ENCODE results near the gene GGA1.
"Not testable (repeated sequence)": the region's sequence is repeated elsewhere in the genome, so short reads cannot be mapped to it uniquely, and the experiment has no call there.

Gene GGA1

DNA sequence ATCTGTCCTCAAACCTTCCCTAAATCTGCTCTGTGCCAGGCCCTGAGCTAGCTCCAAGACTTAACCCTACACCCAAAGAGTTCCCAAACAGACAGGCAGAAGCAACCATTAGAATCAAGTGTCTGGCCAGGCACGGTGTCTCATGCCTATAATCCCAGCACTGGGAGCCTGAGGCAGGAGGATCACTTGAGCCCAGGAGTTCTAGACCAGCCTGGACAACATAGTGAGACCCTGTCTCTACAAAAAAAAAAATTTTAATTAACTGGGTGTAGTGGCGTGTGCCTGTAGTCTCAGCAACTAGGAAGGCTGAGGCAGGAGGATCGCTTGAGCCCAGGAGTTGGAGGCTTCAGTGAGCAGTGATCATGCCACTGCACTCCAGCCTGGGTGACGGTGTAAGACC, 47.9 kb downstream of the GGA1 start:
- DNase-seq, result not testable (repeated sequence)

DNA sequence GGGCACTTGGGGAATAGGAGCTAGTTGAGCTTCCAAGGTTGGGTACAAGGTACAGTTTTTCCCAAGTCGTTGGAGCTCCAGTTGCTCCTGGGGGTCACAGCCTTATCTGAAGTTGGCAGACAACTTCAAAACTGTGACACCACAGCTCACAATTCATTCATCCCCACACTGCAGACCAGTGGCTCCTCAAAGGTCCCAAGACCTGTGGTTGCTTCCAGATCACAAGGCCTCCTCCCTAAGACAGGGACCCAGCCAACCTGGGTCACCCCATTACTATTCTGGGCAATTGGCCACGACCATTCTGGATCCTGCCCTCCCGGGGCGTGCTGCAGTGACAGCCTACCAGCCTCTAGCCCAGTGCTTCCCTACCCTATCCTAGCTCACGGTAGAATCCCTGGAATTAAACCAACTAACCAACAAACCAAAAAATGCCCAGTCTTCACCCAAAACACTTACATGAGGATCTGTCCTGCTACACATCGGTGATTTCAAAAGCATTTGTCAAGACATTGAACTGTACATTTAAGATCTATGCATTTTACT, 49.0 kb downstream of the GGA1 start:
- DNase-seq, result no peak

DNA sequence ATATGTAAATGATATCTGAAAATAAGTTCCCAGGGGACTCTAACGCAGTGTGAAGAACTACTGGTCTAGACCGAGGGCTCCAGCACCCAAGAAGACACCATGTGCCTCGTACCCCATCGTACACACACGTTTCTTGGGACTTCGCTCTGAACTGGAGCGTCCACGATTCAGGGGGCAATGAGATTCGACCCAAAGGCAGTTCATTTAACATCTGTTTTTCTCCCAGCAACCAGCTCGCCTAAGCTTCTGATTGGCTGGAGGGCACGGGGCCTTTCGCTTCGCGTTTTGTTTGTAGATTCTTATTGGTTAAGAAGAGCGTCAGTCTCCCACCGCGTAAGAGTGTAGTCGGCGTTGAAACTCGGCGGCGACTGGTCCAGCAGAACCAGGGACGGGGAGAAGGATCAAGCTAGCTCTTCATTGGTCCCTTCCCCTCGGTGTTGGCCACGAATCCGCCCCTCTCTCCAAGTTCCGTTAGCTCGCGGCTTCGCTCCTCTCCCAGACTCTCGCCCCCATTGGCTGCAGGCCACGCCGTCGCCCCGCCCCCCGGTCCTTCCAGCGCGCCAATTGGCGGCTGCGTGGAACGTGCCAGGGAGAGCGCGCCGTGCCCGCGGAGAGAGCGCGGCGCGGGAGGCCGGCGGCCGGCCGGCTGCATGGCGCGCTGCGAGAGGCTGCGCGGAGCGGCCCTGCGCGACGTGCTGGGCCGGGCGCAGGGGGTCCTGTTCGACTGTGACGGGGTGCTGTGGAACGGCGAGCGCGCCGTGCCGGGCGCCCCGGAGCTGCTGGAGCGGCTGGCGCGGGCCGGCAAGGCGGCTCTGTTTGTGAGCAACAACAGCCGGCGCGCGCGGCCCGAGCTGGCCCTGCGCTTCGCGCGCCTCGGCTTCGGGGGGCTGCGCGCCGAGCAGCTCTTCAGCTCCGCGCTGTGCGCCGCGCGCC, 49.8 kb downstream of the GGA1 start, which contains the start of gene PDXP:
PDXP (plus strand) TSS at position 591 of the 933 bp plus-strand sequence; CDS start at position 651, 60 bp downstream.
- peak; percentile 99 for DNase-seq

DNA sequence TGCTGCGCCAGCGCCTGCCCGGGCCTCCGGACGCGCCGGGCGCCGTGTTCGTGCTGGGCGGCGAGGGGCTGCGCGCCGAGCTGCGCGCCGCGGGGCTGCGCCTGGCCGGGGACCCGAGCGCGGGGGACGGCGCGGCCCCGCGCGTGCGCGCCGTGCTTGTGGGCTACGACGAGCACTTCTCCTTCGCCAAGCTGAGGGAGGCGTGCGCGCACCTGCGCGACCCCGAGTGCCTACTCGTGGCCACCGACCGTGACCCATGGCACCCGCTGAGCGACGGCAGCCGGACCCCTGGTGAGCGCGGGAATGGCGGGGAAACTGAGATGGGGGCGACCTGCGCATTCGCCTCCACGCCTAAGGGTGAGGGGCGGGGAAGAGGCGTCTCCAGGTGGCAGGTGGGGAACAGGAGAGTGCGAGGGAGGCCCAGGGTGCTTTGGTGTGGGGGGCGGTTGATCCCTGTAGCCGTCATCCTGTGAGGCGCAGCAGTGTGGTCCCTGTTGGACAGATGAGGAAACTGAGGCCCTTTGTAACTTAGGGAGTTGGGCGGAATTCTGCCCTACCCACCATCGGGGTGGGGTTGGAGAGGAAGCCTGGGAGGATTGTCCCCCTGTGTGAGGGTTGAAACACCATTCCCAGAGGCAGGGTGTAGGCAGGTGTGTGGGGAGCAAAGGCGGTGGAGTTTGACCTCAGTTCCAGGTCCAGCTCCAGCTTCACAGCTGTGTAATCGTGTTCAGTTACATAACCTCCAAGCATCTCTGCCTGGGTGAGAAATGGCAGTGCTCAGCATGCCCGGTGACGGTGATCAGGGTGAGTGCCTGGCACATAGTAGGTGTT, 50.6 kb downstream of the GGA1 start:
- DNase-seq, result peak in 1 of 2 donors; percentile 32

DNA sequence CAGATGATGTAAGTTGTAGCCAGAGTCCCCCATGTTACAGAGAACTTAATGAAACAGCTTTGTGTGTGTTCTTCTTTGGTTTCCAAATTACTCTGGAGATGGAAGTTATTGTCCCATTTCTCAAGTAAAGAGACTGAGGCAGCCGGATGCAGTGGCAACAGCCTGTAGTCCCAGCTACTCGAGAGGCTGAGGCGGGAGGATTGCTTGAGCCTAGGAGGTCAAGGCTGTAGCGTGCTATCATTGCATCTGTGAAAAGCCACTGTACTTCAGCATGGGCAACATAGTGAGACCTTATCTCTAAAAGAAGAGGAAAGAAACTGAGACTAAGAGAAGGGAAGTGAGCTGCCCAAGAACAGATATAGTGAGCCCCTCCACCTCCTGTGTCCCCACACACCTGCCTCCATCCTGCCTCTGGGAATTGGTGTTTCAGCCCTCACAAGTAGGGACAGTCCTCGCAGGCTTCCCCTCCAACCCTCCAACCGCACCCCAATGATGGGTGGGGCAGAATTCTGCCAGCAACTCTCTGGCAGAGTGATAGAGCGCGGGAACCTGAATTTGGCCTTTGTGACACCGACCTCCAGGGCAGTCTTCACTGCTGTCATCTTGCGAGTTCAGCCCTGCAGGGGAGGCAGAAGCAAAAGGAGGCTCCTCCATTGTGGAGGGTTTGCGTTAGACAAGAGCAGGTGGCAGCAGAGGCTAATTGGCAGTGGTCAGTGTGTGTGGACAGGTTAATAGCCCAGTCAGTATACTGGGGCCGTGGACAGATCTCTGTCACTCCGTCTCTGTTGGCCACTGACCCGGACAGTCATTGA, 51.5 kb downstream of the GGA1 start:
- no peak for DNase-seq

DNA sequence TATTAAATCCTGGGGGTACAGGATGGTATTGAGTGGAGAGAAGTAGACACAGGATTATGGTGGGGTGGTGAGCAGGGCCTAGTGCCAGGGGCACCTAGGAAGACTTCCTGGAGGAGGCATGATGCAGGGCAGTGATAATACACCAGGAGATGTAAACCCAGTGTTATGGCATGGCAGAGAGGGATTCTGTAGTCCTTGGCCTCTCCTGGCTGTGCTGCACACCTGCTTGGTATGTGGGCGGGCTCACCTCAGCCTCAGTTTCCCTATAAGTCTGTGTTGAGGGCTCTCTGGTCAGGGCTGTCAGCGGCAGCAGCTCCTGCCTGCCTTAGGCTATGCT, 52.0 kb downstream of the GGA1 start:
- DNase-seq, result no peak

DNA sequence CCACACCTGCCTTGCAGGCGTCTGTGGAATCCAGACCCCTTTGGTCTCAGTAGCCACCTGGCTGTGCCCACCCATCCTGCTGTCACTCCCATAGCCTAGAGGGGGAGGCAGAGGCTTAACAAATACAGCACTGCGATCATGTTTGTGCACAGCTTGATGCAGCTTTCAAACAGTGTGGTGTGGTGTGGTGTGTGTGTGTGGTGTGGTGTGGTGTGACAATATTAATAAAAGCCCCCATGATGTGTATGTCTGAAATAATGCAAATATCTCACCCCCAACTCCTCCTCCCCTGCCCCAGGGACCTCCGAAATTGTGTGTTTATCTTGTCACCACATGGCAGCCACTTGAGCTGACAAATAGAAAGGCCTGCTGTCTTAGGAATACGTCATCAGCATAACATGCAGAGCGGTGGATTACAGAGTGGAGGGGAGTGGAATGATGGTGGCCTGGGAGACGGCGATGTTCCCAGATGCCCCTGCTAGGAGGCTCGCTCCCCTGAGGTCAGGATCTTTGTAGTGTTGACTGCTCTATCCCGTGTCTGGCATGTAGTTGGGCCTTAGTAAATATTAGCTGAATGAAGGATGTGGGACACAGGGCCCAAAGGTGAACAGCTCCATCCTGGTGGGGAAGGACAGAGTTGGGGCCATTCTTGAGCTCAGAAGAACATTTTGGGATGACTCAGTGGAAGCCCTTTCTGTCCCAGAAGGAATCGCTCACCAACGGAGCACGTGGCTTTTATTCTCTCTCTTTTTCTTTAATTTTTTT, 52.7 kb downstream of the GGA1 start:
- DNase-seq, result peak; percentile 34 to 50

DNA sequence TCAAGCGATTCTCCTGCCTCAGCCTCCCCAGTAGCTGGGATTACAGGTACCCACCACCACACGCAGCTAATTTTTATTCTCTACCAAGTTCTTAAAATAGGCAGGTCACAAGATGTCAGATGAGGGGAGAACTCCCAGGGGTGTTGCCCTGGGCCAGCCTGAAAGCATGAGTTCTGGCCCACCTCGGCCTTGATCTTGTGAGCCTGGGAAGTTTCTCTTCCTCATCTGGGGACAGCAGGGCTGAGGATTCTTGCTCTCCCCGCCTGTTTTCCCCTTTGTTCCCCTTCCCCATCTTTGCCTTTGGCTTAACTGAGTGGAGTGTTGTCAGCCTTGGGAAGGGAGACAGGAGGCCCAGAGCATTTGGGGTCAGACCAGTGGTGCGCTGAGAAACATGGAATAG, 53.4 kb downstream of the GGA1 start:
- no peak for DNase-seq

DNA sequence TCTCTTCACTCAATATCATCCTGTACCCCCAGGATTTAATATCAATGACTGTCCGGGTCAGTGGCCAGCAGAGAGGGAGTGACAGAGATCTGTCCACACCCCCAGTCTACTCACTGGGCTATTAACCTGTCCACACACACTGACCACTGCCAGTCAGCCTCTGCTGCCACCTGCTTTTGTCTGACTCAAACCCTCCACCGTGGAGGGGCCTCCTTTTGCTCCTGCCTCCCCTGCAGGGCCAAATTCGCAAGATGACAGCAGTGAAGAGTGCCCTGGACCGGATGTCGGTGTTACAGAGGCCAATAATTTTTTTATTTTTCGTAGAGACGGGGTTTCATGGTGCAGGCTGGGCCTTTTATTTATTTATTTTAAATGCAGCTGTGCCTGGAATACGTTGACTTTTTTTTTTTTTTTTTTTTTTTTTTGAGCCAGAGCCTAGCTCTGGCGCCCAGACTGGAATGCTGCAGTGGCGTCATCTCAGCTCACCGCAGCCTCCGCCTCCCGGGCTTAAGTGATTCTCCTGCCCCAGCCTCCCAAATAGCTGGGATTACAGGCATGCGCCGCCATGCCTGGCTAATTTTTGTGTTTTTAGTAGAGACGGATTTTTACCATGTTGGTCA, 55.0 kb downstream of the GGA1 start:
- DNase-seq, result no peak

DNA sequence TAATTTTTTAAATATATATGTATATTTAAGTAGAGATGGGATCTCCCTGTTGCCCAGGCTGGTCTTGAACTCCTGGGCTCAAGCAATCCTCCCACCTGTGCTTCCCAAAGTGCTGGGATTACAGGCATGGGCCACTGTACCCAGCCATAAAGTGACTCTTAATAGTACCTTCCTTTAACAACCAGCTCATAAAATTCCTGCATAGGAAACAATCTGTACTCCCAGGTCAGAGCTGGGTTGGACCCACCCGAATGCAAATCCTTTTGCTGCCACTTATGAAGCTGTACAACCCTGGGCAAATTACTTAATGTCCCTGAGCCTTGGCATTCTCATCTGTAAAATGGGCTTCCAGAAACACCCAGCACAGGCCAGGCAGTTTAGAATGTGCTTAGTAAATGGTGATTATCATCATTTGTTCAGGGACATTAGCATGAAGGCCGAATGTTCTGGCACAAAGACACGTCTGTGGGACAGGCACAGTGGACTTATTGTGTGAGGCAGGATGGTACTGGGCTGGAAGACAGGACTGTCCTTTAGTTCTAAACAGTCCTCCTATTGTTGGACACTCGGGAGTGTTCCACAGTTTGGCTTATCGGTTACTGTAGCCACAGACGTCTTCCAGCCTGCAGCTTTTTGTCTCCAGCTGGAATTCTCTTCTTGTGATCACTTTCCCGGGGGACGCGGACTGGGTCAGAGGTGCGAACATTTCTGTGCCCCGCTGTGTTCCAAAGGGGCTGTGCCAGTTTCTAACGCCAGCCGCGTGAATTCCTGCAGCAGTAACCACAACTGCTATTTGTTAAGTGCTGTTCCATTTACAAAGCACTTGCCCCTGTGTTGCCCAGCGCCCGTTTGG, 55.8 kb downstream of the GGA1 start:
- DNase-seq, result no peak

DNA sequence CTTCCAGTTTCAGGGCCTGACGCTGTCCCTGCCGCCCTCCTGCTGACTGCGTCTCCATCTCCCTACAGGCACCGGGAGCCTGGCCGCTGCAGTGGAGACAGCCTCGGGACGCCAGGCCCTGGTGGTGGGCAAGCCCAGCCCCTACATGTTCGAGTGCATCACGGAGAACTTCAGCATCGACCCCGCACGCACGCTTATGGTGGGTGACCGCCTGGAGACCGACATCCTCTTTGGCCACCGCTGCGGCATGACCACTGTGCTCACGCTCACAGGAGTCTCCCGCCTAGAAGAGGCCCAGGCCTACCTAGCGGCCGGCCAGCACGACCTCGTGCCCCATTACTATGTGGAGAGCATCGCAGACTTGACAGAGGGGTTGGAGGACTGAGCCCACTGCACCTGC, 56.9 kb downstream of the GGA1 start:
- DNase-seq, result no peak

DNA sequence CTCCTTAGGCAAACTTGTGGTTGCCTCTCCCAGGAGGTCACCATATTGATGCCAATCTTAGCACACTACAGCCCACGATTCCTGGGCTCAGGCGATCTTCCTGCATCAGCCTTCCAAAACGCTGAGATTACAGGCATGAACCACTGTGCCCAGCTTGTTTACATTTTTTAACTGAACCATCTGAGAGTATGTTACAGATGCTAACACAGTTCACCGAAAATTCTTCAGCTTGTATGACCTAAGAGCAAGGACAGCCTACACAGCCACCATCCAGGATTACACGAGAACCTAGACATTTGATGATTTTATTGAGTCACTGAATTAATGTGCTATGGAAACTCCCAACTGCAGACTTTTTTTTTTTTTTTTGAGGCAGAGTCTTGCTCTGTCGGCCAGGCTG, 61.0 kb downstream of the GGA1 start:
- DNase-seq, result no peak

DNA sequence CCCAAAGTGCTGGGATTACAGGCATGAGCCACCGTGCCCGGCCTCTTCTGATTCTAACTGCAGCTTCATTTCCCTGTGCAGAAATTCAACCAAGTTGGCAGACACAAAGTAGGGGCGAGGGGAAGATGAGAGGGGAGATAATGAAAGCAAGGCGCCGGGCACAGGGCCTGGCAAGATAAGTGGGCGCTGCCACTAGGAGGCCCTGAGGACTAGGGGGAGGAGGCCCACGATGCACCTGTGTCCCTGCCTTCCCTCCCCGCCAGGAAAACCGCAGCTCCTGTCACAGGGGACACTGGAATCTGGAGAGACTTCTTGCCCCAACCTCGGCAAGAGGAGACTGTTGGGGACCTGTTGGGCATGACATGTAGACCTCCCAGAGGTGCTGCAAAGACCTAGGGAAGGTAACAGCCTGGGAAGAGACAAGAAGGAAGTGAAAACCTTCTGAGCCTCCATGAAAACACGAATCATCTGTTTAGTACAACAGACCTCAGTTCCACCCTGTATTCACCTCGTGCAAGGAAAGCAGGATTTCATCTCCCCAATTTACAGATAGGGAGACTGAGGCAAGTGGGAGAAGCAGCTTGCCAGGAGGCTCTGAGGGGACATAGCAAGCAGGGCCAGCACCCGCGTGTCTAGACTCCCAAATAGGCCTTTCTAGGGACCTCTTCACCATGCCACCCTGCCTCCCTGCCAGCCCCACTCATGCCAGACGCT, 63.7 kb downstream of the GGA1 start:
- peak; percentile 25 for DNase-seq

DNA sequence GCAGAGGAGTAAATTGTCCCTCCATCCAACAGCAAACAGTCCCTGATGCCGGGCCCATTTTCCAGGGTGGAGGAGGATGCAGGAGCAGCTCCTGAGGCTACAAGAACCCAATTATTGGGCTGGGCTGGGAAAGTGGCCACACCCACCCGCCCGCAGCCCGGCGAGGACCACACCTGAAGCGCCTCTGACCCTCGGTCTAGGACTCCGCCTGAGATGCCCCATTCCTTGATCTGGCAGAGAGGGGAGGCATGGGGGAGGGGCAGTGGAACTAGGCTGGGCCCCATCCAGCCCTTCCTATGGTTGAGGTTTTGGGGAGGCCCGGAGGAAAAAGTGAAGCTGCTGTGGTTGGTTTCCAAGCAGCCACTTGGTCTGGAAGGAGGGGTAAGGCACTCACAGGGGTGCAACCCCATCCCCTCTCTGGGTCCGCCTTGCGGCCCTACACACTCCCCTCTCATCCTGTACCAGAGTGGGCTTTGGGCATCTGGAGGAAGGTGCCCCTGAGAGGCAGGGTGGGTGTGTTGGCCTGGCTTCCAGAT, 64.4 kb downstream of the GGA1 start:
- no peak for DNase-seq

DNA sequence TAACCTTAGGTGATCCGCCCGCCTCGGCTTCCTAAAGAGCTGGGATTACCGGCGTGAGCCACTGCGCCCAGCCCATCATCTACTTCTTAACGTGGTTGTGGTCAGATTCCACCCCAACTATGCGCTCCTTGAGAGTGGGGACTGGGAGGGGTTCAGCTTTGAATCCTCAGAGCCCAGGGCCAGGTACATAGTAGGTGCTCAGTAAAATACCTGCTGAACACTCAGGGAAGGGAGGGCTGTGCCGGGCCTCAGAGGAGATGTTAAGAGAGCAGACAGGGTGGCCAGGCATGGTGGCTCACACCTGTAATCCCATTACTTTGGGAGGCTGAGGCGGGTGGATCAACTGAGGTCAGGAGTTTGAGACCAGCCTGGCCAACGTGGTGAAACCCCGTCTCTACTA, 65.6 kb downstream of the GGA1 start:
- DNase-seq, result no peak

DNA sequence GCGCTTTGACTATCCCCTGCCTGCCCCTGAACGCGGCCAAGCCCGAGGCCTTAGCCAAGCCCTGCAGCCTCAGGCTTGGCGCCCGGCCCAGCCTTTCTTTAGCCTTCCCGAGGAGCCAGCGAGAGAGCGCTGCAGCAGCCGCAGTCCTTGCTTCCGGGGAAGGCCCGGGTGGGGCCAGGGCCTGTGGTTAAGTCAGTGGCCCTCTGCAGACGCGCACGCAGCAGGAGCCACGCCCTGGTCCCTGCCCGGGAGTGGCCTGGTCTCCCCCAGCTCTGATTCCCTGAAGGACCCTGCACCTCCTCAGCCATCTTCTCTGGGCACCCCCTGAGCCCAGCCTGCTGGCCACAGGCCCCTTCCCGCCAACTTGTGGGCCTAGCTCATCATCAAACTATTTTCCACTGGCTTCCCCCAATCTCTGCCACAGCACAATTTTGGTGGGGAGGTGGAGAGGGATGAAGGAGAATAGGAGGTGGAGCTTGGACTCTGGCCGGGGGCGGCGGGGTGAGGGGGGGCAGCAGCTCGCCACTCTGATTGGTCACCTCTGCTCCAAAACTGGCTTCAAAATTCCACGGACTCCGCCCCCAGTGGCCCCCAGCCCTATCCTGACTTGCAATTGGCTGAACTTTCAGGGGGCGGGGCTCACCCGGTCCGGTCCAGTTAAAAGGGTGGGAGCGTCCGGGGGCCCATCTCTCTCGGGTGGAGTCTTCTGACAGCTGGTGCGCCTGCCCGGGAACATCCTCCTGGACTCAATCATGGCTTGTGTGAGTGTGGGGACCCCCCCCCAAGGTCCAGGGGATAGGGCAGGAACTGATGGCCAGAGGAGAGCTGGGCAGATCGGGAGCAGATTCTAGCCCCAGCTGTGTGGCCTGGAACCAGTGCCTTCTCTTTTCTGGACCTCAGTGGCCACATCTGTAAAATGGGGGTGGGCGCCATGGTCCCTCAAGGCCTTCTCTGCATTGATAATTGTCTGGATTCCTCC, 66.6 kb downstream of the GGA1 start, which contains the start of gene LGALS1:
LGALS1 (plus strand) TSS at position 686 of the 979 bp plus-strand sequence; CDS start at position 753, 67 bp downstream.
- peak; percentile 72 to 80 for DNase-seq

DNA sequence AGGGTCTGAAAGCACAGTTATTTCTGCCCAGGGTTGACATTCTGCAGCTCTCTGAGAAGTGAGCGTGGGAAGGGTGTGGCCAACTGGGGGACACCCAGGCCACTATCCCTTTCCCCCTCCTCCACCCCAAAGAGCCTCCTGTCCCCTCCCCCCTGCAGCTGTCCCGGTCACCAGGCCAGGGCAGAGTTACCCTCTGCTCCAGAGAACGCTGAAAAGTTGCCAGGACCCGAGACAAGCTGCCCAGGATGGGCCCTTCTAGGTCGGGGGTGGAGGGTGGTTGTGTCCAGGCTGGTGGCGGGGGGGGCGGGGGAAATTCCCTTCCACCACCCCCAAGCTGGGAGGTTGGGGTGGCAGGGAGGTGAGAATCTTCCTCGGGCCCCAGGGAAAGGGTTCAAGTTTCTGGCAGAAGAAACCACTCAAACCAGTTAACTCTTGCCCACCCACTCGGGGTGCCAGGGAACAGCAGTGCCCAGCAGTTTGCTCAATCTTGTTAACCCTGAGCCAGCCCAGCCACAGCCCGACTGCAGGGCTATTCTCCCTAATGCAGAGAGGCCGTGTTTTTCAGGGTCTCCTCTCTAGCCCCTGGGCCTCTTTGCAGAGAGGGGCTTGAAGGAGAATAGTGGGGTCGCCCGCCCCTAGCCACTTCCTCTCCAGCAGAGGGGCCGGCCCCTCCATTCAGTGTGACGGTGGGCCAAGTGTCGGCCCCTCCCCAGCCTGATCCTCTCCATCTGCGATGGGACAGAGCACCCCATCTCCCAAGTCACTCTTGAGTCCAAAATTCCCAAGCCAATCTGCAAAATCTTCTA, 67.5 kb downstream of the GGA1 start:
- peak; percentile 34 to 46 for DNase-seq
